ENCODE results near the gene APOOL. TPM values are rescaled to one million over a fixed set of nuclear protein-coding genes. Genes with fewer than 3 reads are reported as not detected.
"Not testable (repeated sequence)": the region's sequence is repeated elsewhere in the genome, so short reads cannot be mapped to it uniquely, and the experiment has no call there.

Gene APOOL, protein sequence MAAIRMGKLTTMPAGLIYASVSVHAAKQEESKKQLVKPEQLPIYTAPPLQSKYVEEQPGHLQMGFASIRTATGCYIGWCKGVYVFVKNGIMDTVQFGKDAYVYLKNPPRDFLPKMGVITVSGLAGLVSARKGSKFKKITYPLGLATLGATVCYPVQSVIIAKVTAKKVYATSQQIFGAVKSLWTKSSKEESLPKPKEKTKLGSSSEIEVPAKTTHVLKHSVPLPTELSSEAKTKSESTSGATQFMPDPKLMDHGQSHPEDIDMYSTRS
- total RNA-seq (2014; rRNA removed; shearing (Covaris generic)) = 6.9 and 11.6 TPM in 2 replicates
- polyA plus RNA-seq (2015; cell fraction: cytosol; rRNA removed) = 9.1 and 9.6 TPM in 2 replicates
- 9.4 and 9.5 TPM in 2 replicates for polyA plus RNA-seq (2015; cell fraction: nucleus; rRNA removed)

DNA sequence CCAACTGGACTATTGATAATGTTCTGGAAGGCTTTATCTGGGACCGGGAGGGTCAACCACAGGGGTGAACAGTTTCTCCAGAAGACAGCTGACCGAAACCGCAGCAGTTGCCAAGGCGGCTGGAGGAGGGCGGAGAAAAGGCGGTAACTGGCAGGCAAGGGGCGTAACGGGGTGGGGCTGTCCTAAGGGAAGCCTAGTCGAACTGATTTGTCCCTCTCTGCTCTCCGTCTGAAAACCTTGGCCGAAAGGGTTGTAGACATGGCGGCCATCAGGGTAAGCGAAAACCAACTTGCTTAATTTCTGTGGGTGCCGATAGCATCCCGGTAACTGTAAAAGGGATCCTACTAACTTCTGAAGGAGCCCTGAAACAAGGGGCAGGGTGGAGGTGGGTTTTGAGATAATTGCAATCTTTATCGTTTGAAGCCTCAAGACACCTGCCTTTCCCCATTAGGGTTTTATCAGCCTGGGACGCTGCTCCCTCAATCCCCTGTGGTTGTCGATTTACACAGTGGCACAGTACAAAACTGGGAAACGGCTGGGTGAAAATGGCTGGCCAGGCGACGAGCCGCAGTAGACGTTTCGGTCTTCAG lies at the start of gene APOOL:
APOOL (plus strand) TSS at position 223 of the 590 bp plus-strand sequence; CDS start at position 259, 36 bp downstream.
- DNase-seq (ENCODE audit: low read depth) = peak; percentile 73

DNA sequence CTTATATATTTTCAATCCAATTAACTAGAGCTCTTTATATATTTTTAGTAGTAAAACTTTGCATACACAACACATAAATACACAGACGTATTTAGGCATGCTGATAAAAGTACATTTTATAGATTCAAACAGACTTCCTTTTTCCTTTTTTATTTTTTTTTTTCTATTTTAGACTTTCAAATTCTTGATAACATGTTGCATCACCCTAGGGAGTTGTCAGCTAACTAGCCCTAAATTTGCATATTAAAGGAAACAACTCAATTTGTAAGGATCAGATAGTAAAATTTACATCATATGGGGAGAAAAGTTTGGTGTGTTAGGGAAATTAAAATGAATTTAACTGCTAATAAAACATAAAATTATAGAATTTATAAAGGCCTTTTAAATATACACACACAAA lies 47.4 kb upstream of the APOOL start:
- DNase-seq (ENCODE audit: low read depth) = no peak

DNA sequence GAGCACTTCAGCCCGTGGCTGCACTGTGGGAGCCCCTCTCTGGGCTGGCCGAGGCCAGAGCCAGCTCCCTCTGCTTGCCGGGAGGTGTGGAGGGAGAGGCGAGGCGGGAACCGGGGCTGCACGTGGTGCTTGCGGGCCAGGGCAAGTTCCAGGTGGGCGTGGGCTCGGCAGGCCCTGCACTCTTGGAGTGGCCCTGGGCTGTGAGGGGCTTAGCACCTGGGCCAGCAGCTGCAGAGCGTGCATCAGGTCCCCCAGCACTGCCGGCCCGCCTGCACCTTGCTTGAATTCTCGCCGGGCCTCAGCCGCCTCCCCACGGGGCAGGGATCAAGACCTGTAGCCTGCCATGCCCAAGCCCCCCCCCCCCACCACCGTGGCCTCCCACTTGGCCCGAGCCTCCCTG lies 28.9 kb upstream of the APOOL start:
- DNase-seq (ENCODE audit: low read depth) = no peak

GRCh38 chrX:84991739-84992138 lies 11.9 kb upstream of the APOOL start:
- not testable (repeated sequence) for DNase-seq (ENCODE audit: low read depth)

- DNase-seq (ENCODE audit: low read depth) = no peak
Observed at GRCh38 chrX:84993150-84993549, 10.5 kb upstream of the APOOL start.

GRCh38 chrX:85001344-85001743 lies 2.3 kb upstream of the APOOL start:
- DNase-seq (ENCODE audit: low read depth) = no peak

DNA sequence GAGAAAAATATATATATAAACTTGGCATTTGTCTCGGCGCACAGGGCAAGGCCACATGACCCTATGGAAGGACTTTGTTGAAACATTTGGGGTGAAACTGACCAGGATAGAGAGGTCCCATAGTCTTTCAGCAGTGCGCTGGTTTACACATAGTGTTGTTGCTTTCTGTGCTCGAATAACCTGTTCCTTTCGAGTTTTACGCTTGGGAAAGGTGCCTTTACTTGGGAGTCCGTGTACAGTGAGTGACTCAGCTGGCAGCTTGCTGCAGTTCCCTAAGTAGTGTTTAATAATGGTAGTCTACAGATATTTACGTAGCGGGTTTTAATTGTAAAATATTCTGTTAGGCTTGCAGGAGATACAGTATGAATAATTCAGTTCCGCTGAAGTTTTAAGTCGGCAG lies 578 bp downstream of the APOOL start:
- DNase-seq (ENCODE audit: low read depth) = no peak

DNA sequence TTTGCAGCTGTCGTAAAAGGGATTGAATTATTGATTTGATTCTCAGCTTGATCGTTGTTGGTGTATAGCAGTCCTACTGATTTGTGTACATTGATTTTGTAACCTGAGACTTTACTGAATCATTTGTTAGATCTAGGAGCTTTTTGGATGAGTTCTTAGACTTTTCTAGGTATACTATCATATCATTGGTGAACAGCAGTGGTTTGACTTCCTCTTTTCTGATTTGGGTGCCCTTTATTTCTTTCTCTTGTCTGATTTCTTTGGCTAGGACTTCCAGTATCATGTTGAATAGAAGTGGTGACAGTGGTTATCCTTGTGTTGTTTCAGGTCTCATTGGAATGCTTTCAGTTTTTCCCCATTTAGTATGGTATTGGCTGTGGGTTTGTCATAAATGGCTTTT lies 8.4 kb downstream of the APOOL start:
- DNase-seq (ENCODE audit: low read depth) = no peak

GRCh38 chrX:85015351-85015750 lies 11.7 kb downstream of the APOOL start:
- not testable (repeated sequence) for DNase-seq (ENCODE audit: low read depth)

DNA sequence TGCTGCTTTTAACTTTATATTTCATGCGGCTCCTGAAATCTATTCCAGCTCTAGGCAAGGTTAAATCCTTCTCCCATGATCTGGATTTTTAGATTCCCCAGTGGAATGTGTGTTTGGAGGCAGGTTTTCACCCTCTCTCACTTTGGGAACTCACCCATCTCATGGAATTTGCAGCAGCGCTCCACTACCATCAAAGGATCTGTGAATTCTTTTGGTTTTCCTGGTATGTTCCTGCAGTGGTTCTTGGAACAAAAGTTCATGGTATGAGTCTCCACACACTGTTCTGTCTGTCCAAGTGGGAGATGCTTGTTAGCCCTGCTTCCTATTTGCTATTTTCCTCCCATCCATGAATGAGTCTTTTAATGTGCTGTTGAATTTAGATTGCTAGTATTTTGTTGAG lies 14.0 kb downstream of the APOOL start:
- no peak for DNase-seq (ENCODE audit: low read depth)

DNA sequence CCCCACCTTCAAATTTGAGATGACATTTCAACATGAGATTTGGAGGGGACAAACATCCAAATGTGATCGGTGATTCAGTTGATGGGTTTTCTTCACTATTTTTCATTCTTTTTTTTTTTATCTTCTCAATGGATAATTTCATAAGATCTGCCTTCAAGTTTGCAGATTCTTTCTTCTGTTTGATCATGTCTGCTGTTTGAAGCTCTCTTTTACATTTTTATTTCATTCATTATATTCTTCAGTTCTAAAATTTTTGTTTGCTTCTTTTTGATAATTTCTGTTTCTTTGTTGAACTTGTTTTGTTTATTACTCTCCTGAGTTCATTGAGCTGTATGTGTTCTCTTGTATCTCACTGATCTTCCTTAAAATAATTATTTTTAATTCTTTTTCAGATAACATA lies 14.8 kb downstream of the APOOL start:
- no peak for DNase-seq (ENCODE audit: low read depth)

GRCh38 chrX:85020216-85020615 lies 16.5 kb downstream of the APOOL start:
- no peak for DNase-seq (ENCODE audit: low read depth)

GRCh38 chrX:85024044-85024443 lies 20.4 kb downstream of the APOOL start:
- no peak for DNase-seq (ENCODE audit: low read depth)

- no peak for DNase-seq (ENCODE audit: low read depth)
Observed at GRCh38 chrX:85024562-85024961, 20.9 kb downstream of the APOOL start.

- DNase-seq (ENCODE audit: low read depth) = no peak
Observed at GRCh38 chrX:85026170-85026569, 22.5 kb downstream of the APOOL start.

DNA sequence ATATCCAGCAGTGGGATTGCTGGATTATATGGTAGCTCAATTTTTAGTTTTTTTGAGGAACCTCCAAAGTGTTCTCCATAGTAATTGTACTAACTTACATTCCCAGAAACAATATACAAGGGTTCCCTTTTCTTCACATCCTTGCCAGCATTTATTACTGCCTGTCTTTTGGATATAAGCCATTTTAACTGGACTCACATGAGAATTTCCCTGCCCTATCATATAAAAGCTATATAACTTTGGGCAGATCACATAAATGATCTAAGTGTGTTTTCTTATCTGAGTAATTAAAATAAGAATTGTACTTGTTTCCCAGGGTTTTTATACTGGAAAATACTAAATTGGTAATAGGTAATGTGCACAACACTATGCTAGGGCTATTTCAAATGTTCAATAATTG lies 25.4 kb downstream of the APOOL start:
- DNase-seq (ENCODE audit: low read depth) = no peak

DNA sequence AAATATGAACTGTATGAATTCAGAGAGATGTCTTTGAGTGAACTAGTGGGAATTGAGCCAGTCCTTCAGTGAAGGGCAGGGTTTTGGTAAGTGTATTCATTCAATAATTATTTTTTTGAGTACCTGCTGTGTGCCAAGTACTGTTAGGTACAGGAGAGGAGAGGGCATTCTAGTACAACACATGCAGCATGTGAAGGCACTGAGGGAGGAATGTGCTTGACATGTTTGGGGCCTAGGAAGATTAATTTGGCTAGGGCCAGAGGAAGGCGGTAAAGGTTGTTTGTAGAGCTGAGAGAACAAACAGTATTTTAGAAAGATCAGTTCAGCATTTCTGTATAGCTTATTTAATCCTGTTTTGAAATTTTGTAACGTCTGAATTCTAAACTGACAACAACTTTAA lies 27.8 kb downstream of the APOOL start:
- DNase-seq (ENCODE audit: low read depth) = no peak

DNA sequence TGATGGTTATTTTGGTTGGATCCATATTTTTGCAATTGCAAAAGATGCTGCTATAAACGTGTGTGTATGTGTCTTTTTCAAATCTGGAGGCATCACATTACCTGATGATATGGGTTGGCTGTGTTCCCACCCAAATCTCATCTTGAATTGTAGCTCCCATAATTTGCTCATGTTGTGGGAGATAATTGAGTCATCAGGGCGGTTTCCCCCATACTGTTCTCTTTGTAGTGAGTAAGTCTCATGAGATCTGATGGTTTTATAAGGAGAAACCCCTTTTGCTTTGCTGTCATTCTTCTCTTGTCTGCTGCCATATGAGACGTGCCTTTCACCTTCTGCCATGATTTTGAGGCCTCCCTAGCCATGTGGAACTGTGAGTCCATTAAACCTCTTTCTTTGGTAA lies 33.4 kb downstream of the APOOL start:
- peak; percentile 20 for DNase-seq (ENCODE audit: low read depth)

- DNase-seq (ENCODE audit: low read depth) = no peak
Observed at GRCh38 chrX:85051627-85052026, 48.0 kb downstream of the APOOL start.

GRCh38 chrX:85052205-85052604 lies 48.5 kb downstream of the APOOL start:
- DNase-seq (ENCODE audit: low read depth) = peak; percentile 0

DNA sequence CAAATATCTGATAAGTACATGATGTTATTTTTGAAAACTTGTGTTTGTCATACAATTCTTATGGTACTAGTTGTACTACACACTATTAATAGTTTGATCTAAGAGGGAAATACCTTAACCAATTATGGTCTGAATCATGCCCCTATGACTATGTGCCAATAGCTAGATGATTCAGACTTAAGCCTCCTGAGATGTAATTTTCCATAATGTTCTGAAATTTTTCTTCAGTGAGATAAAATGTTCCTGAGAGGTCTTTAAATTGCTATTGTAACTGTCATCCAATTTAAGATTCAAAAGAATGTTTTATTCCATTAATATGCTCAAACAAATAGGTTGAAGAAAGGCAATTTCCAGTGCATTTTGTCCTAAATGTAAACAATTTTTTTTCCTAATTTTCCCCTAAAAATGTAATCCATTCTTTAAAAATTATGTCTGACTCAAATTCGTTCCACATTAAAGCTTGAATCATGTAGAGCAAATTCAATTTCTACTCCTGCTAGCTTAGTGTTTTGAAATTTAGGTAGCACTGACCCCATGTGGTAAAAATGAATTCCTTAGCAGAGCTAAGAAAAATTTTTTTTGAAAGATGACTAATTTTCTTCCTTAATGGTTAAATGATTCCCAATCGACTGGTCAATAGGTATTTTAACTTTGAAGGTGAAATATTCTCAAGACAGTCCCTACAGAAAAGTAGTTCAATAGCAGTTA lies 49.1 kb downstream of the APOOL start:
- DNase-seq (ENCODE audit: low read depth) = peak; percentile 56

DNA sequence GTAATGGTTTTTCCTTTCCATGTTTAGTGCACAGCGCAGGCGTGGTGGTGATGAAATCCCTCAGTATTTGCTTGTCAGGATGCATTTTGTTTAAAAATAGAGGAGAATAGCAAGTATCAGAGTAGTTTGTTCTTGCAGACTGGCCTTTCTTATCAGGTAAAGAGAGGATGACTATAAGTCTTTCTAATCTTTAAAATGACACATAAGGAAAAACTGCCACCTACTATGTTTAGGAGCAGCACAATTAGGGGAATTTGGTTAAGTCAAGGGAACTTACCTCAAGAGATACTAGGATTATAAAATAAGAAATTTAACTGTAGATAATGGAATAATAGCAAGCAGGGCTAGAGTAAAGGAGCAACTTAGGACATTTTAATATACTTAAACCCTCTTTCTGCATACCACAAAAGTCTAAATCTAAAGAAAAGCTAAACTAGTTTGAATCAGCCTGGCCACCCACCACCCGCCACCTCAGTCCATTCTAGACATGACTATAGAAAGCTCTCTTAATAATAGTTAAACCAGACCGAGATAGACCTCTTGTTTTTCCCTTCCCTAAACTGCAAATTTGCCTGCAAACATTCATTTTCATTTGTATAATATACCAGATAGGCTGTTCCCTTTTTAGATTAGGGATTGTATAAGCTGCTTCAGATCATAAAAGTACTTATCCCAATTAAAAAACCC lies 62.0 kb downstream of the APOOL start:
- no peak for DNase-seq (ENCODE audit: low read depth)
